Nephron progenitor cell (in vitro differentiated cells): ENCODE data around the gene FEM1A.
"Not testable (repeated sequence)": the region's sequence is repeated elsewhere in the genome, so short reads cannot be mapped to it uniquely, and the experiment has no call there.

ENCODE experiments used
- DNase-seq: peaks from one replicate; pipeline ENCODE4 v3.0.0; 2021
- H3K27ac Mint-ChIP-seq: 2 replicates; pipeline ENCODE4 v1.8.0; 2021; ENCODE audit warnings: mild to moderate bottlenecking, moderate library complexity, mixed read lengths
- H3K27me3 Mint-ChIP-seq: 2 replicates; pipeline ENCODE4 v1.8.0; 2021; ENCODE audit warnings: mild to moderate bottlenecking, low read depth, mixed read lengths; ENCODE audit not compliant: poor library complexity
- H3K36me3 Mint-ChIP-seq: 2 replicates; pipeline ENCODE4 v1.8.0; 2021; ENCODE audit warnings: low read depth, mixed read lengths
- H3K4me1 Mint-ChIP-seq: 2 replicates; pipeline ENCODE4 v1.8.0; 2021; ENCODE audit warnings: mixed read lengths
- H3K4me3 Mint-ChIP-seq: 2 replicates; pipeline ENCODE4 v1.8.0; 2021; ENCODE audit warnings: mild to moderate bottlenecking, moderate library complexity, mixed read lengths
- H3K9me3 Mint-ChIP-seq: 2 replicates; pipeline ENCODE4 v1.8.0; 2021; ENCODE audit warnings: mild to moderate bottlenecking, moderate library complexity, mixed read lengths
- TF ChIP-seq, protein P1 (sequence below): fragments of 200-600 bp; sonication (generic); IDR thresholded peaks from 2 replicates; pipeline ENCODE4 v1.5.0; 2021; ENCODE audit warnings: antibody characterized with exemption

The FEM1A gene

DNA sequence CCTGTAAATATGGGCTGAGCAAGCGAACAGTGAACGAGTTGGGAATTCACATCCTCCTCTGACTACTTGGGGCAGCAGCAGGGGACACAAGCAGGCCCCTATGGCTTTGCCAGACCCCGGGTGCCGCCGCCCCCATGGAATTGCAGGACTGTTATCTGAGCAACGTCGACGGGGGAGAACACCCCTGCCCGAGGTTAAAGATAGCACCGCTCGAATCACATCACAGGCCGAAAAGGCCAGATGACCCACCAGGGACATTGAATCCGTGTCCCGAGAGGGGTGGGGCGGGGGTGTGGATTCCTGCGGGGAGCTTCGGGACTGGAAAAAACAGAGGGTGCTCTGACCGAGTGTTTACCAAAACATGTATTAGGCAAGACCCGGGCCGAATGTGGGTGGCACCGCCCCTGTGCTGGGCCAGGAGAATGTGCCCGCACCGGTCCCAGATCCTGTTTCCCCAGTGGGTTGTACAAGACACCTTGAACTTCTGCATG lies 9.1 kb downstream of the FEM1A start:
- Mint-ChIP-seq H3K4me3 (no peak overlapping the region), H3K27ac (no peak overlapping the region)

DNA sequence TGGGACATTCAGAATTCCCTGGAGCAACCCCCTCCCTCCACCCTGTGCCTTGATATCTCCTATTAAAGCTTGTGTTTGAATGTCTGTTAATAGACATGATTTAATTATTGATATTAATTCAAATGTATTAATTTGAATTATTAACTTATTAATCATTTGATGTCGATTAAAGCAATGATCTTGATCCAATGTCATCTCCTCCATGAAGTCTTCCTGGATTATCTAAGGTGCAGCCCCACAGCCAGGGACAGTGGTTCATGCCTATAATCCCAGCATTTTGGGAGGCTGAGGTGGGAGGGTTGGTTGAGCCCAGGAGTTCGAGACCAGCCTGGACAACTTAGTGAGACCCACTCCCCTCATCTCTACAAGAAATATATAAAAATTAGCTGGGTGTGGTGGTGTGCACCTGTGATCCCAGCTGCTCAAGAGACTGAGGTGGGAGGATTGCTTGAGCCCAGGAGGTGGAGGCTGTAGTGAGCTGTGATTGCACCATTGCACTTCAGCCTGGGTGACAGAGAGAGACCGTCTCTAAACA lies 9.6 kb downstream of the FEM1A start:
- no peak for DNase-seq
- Mint-ChIP-seq H3K4me3 (no peak overlapping the region), H3K27ac (no peak overlapping the region), H3K36me3 (peaks cover 34% of the 10 kb centered on the region), H3K27me3 (peaks cover 8% of the 10 kb centered on the region), H3K4me1 (no peaks in the 10 kb centered on the region), H3K9me3 (peaks cover 8% of the 10 kb centered on the region)
- TF ChIP-seq, protein P1, sequence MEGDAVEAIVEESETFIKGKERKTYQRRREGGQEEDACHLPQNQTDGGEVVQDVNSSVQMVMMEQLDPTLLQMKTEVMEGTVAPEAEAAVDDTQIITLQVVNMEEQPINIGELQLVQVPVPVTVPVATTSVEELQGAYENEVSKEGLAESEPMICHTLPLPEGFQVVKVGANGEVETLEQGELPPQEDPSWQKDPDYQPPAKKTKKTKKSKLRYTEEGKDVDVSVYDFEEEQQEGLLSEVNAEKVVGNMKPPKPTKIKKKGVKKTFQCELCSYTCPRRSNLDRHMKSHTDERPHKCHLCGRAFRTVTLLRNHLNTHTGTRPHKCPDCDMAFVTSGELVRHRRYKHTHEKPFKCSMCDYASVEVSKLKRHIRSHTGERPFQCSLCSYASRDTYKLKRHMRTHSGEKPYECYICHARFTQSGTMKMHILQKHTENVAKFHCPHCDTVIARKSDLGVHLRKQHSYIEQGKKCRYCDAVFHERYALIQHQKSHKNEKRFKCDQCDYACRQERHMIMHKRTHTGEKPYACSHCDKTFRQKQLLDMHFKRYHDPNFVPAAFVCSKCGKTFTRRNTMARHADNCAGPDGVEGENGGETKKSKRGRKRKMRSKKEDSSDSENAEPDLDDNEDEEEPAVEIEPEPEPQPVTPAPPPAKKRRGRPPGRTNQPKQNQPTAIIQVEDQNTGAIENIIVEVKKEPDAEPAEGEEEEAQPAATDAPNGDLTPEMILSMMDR, result no peak

More for the DNA sequence above, 9.1 kb downstream of the FEM1A start:
- H3K36me3 Mint-ChIP-seq, result peaks cover 35% of the 10 kb centered on the region
- H3K4me1 Mint-ChIP-seq, result no peaks in the 10 kb centered on the region
- TF ChIP-seq, protein P1, result no peak
- peaks cover 8% of the 10 kb centered on the region for H3K9me3 Mint-ChIP-seq
- H3K27me3 Mint-ChIP-seq, result peaks cover 8% of the 10 kb centered on the region
- DNase-seq, result no peak

DNA sequence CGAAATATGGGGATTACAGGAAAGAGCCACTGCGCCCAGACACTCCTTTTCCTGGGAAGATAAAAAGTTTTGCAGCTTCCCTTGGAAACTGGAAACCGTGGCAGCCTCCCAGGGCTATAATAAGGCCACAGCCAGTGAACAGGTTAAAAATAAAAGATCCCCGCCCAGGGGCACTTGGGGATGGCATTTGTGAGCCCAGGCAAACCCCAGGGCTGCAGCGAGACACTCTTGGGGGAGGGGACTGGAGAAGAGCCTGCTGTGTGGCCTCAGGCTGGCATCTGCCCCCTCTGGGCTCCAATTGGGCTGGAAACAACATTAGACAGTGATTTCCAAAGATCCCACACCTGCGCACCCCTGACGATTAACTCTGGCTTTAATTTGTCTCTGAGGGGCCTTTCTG lies 11.2 kb downstream of the FEM1A start:
- Mint-ChIP-seq H3K9me3 (peaks cover 8% of the 10 kb centered on the region), H3K4me1 (no peaks in the 10 kb centered on the region)
- TF ChIP-seq, protein P1, result no peak

DNA sequence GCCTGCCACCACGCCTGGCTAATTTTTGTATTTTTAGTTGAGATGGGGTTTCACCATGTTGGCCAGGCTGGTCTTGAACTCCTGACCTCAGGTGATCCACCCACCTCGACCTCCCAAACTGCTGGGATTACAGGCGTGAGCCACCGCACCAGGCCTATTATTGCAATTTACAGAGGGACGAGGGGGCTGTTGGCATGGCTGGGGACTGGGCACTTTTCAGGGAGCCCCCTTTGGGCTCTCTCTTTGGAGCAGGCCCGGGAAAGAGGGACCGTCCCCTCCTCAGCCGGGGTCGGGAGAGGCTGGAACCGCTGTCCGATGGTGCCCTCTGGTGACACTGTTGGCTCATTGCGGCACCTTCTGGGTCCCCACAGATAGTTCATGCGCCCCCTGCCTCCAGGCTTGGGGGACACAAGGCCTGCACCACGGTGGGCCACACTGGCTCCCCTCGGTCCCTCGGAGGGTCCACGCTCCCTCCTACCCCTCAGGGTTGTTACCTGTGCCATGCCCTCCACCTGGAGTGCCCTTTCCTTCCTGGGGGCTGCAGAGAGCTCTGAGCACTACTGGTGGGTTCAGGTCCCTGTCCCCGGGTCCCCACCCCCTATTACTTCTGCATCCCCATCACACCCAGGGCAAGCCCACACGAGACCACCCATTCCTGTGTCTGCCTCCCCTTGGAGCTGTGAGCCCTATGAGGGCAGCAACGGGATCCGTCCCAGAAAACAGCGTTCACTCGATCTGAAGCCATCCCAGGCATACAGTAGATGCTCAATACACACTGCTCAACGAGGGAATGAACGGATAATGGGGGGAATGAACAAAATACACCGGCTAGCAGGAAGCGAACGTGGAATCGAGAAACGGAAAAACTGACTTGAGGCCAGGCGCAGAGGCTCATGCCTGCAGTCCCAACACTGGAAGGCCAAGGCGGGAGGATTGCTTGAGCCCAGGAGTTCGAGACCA lies 12.5 kb downstream of the FEM1A start:
- TF ChIP-seq, protein P1, result peak; percentile 85
- DNase-seq, result peak; percentile 87
- Mint-ChIP-seq H3K36me3 (peaks cover 7% of the 10 kb centered on the region), H3K27ac (no peak overlapping the region), H3K9me3 (peaks cover 3% of the 10 kb centered on the region), H3K27me3 (peaks cover 8% of the 10 kb centered on the region), H3K4me1 (no peaks in the 10 kb centered on the region), H3K4me3 (no peak overlapping the region)

More for the DNA sequence above, 11.2 kb downstream of the FEM1A start:
- peaks cover 19% of the 10 kb centered on the region for H3K36me3 Mint-ChIP-seq
- peaks cover 8% of the 10 kb centered on the region for H3K27me3 Mint-ChIP-seq
- H3K4me3 Mint-ChIP-seq, result no peak overlapping the region
- DNase-seq, result no peak
- H3K27ac Mint-ChIP-seq, result no peak overlapping the region

DNA sequence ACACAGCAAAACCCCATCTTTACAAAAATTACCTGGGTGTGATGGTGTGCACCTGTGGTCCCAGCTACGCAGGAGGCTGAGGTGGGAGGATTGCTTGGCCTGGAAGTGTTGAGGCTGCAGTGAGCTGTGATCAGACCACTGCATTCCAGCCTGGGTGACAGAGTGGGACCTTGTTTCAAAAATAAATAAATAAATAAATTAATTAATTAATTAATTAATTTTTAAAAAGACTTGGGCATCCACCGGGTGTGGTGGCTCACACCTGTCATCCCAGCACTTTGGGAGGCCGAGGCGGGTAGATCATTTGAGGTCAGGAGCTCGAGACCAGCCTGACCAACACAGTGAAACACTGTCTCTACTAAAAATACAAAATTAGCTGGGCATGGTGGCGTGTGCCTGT lies 13.6 kb downstream of the FEM1A start:
- not testable (repeated sequence) for H3K9me3 Mint-ChIP-seq, DNase-seq, H3K27ac Mint-ChIP-seq, H3K4me3 Mint-ChIP-seq, H3K36me3 Mint-ChIP-seq, H3K4me1 Mint-ChIP-seq
- H3K27me3 Mint-ChIP-seq, result peaks cover 14% of the 10 kb centered on the region

DNA sequence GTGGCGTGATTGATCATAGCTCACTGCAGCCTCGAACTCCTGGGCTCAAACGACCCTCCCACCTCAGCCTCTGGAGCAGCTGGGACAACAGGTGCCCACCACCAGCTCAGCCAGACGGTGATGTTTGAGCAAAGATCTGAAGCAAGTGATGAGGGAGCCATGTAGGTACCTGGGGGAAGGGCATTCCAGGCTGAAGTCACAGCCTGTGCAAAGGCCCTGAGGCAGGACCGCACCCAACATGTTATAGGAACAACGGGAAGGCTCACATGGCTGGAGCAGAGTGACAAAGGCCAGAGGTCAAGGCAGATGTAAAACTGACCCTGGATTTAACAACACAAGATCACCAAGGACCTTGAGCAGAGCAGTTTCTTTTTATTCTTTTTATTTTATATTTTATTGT lies 14.8 kb downstream of the FEM1A start:
- Mint-ChIP-seq H3K4me1 (no peaks in the 10 kb centered on the region), H3K9me3 (no peaks in the 10 kb centered on the region), H3K36me3 (no peaks in the 10 kb centered on the region), H3K27ac (no peak overlapping the region), H3K4me3 (no peak overlapping the region), H3K27me3 (peaks cover 19% of the 10 kb centered on the region)
- TF ChIP-seq, protein P1, result no peak
- no peak for DNase-seq
